ENCODE measurements around the gene MYOM1.

DNA sequence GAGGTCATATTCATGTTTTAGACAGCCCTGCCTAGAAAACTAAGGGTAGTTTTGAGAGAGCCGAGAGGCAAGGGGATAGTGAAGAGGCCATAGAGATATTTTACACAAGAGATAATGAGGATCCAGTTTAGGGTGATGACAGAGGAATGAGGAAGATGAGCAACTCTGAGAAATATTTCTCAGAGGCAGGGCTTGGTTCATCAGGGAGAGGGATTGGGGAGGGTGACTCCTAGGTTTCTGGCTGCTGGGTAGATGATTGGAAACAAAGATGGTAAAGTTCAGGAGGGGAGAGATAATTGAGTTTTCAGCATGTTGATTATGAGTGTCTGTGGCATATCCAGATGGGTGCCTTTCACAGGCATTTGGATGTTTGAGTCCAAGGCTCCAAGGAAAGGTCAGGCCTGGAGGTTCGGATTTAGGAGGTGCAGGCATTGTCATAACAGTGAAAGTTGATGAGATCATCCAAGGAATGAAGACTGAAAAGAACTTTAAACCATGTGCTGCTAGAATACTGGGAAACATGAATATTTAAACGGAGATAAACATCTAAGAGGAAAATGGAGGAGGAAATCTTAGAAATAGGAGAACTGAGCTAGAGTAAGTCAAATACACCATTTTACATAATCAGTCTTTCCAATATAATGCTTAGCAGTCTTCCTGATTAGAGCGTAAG lies 49.6 kb upstream of the MYOM1 start:
- TF ChIP-seq POLR2A (IDR thresholded peaks at IDR 0.05) = no peak
- TF ChIP-seq, protein P1, sequence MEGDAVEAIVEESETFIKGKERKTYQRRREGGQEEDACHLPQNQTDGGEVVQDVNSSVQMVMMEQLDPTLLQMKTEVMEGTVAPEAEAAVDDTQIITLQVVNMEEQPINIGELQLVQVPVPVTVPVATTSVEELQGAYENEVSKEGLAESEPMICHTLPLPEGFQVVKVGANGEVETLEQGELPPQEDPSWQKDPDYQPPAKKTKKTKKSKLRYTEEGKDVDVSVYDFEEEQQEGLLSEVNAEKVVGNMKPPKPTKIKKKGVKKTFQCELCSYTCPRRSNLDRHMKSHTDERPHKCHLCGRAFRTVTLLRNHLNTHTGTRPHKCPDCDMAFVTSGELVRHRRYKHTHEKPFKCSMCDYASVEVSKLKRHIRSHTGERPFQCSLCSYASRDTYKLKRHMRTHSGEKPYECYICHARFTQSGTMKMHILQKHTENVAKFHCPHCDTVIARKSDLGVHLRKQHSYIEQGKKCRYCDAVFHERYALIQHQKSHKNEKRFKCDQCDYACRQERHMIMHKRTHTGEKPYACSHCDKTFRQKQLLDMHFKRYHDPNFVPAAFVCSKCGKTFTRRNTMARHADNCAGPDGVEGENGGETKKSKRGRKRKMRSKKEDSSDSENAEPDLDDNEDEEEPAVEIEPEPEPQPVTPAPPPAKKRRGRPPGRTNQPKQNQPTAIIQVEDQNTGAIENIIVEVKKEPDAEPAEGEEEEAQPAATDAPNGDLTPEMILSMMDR (IDR thresholded peaks at IDR 0.05) = no peak
